Upper lobe of left lung (tissue), 6 donors: Measurements from ENCODE around the gene RAB24. TPM values are rescaled to one million over a fixed set of nuclear protein-coding genes. Genes with fewer than 3 reads are reported as not detected.
A peak's percentile ranks its signal among the peaks of the same experiment; 100 is the strongest.

ENCODE experiments used
- ATAC-seq, 2 donors: fragments of 200-7000 bp; cut with Tn5 transposase; one replicate each; pipeline ENCODE4 v1.9.1; 2022; ENCODE audit warnings: mild to moderate bottlenecking in 2 of 2, moderate library complexity in 2 of 2; ENCODE audit not compliant: low FRiP score in 2 of 2
- DNase-seq, 2 donors: peaks; one replicate each; pipeline ENCODE4 v3.0.0-alpha.2; 2019 to 2020
- H3K27ac ChIP-seq, 4 donors: fragments of 200-600 bp; sonication (generic); one replicate each; pipeline ENCODE4 v1.5.1; 2016 to 2019
- H3K27me3 ChIP-seq, 4 donors: fragments of 200-600 bp; sonication (generic); one replicate each; pipeline ENCODE4 v1.5.1; 2017 to 2019
- H3K36me3 ChIP-seq, 4 donors: fragments of 200-600 bp; sonication (generic); one replicate each; pipeline ENCODE4 v1.5.1; 2016 to 2019
- H3K4me1 ChIP-seq, 4 donors: fragments of 200-600 bp; sonication (generic); one replicate each; pipeline ENCODE4 v1.5.1; 2018 to 2019
- H3K4me3 ChIP-seq, 4 donors: fragments of 200-600 bp; sonication (generic); one replicate each; pipeline ENCODE4 v1.5.1; 2017 to 2019; ENCODE audit warnings: mild to moderate bottlenecking in 2 of 4, moderate library complexity in 1 of 4
- H3K9me3 ChIP-seq, 4 donors: fragments of 200-600 bp; sonication (generic); one replicate each; pipeline ENCODE4 v1.5.1; 2018 to 2019
- EP300 ChIP-seq, 4 donors: sonication (generic); formaldehyde crosslinking; IDR thresholded peaks; one replicate each; pipeline ENCODE4 v1.5.1; 2017; ENCODE audit warnings: antibody characterized with exemption in 4 of 4, control low read depth in 2 of 4
- POLR2A ChIP-seq, 4 donors: fragments of 450-650 bp; IDR thresholded peaks; one replicate each; pipeline ENCODE4 v1.5.1; 2016 to 2017; ENCODE audit warnings: antibody characterized with exemption in 4 of 4, mild to moderate bottlenecking in 2 of 4
- POLR2AphosphoS5 ChIP-seq, 2 donors: sonication (generic); formaldehyde crosslinking; IDR thresholded peaks; one replicate each; pipeline ENCODE4 v1.5.1; 2017; ENCODE audit warnings: antibody characterized with exemption in 2 of 2
- WGBS, 2 donors: methylation state at CpG; one replicate each; pipeline ENCODE4 v1.1.5; 2017 to 2018; 5-methylcytosine and 5-hydroxymethylcytosine counted together
- total RNA-seq, 6 donors: library from RNA; depleted of rRNA in 4 of 6; stranded (reverse); fragments of >200 nt in 4 of 6; gene quantifications; one replicate each; pipeline versions ENCODE4 v1.1.0 to v1.2.1, GENCODE V29; 2016 to 2021
- TF ChIP-seq, protein P1 (sequence below), 6 experiments: fragments of 450-650 bp in 4 of 6; fragments of 200-600 bp in 2 of 6; sonication (generic) in 2 of 6; IDR thresholded peaks; one replicate each; pipeline ENCODE4 v1.5.1; 2016 to 2019; ENCODE audit warnings: antibody characterized with exemption in 6 of 6
- donor health status: DM: no; HTN: no; CAD: no; lungs with moderate emphysema.
- donor health status: DM: no; HTN: yes; CAD: no; lungs with severe emphysema.

Gene RAB24
- total RNA-seq, 6 donors from 2014 or later: 26.8 to 92.2 (median 50.3) TPM

DNA sequence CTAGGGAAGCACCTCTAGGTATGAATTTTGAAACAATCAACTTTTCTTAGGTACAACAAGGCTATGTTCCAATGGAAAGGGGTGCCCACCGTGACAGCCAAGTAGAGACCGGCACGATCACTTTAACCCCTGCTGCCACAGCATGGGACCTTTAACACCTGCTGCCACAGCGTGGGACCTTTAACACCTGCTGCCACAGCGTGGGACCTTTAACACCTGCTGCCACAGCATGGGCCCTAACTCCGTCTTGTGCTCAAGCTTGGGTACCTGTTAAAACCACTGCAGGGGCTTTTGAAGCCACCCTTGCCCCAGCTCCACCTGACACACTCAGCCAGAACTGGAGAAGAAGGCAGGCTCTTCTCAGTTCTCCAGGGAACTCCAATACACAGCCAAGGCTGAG lies 26.4 kb upstream of the RAB24 start:
- WGBS, 2 donors: 94 to 96% methylated on average over 6 of the region's 6 CpGs

DNA sequence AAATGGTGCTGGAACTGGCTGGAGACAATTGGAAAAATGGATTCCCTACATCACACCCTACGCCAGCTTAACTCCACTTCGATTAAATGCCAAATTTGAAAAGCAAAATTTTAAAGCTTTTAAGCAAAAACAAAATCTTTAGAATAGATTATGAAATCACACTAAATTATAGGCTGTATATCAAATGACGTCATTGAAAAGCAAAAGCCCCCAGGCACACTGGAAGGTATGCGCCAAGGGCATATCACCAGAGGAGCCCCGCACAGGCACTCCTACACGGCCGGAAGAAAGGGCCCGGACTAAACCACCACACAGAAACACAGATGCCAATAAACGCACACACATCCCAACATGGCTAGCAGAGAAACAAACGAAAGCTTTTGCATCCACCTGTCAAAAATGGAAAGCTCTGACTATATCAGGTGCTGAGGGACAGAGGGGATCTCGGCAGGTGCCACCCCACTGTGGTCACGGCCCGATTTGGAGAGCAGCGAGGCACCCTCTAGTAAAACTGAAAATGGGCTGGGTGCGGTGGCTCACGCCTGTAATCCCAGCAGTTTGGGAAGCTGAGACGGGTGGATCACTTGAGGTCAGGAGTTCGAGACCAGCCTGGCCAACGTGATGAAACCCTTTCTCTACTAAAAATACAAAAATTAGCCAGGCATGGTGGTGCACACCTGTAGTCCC lies 25.2 kb upstream of the RAB24 start:
- Histone ChIP-seq H3K9me3 (no peaks in the 10 kb centered on the region), H3K4me1 (peaks cover 0 to 7% (median 2%) of the 10 kb centered on the region in 4 donors), H3K27me3 (no peaks in the 10 kb centered on the region), H3K27ac (peak overlapping the region in 2 of 4 donors; percentile 36 to 55), H3K4me3 (no peak overlapping the region), H3K36me3 (peaks cover 5 to 49% (median 35%) of the 10 kb centered on the region in 4 donors)
- TF ChIP-seq, protein P1, sequence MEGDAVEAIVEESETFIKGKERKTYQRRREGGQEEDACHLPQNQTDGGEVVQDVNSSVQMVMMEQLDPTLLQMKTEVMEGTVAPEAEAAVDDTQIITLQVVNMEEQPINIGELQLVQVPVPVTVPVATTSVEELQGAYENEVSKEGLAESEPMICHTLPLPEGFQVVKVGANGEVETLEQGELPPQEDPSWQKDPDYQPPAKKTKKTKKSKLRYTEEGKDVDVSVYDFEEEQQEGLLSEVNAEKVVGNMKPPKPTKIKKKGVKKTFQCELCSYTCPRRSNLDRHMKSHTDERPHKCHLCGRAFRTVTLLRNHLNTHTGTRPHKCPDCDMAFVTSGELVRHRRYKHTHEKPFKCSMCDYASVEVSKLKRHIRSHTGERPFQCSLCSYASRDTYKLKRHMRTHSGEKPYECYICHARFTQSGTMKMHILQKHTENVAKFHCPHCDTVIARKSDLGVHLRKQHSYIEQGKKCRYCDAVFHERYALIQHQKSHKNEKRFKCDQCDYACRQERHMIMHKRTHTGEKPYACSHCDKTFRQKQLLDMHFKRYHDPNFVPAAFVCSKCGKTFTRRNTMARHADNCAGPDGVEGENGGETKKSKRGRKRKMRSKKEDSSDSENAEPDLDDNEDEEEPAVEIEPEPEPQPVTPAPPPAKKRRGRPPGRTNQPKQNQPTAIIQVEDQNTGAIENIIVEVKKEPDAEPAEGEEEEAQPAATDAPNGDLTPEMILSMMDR (IDR thresholded peaks at IDR 0.05): no peak
- TF ChIP-seq POLR2AphosphoS5 (IDR thresholded peaks at IDR 0.05) (no peak), POLR2A (IDR thresholded peaks at IDR 0.05) (no peak), EP300 (IDR thresholded peaks at IDR 0.05) (no peak)
- no peak for ATAC-seq
- no peak for DNase-seq
- WGBS, 2 donors: 91% methylated on average over 17 to 19 of the region's 19 CpGs

More for the DNA sequence above, 26.4 kb upstream of the RAB24 start:
- H3K4me3 ChIP-seq: no peak overlapping the region
- TF ChIP-seq POLR2A (IDR thresholded peaks at IDR 0.05) (no peak), EP300 (IDR thresholded peaks at IDR 0.05) (no peak), POLR2AphosphoS5 (IDR thresholded peaks at IDR 0.05) (no peak)
- no peak overlapping the region for H3K27ac ChIP-seq
- ATAC-seq (no peak), DNase-seq (no peak)
- peaks cover 17 to 61% (median 47%) of the 10 kb centered on the region in 4 donors for H3K36me3 ChIP-seq
- no peaks in the 10 kb centered on the region for H3K9me3 ChIP-seq
- H3K27me3 ChIP-seq: no peaks in the 10 kb centered on the region
- H3K4me1 ChIP-seq: peaks cover 0 to 7% (median 2%) of the 10 kb centered on the region in 4 donors

DNA sequence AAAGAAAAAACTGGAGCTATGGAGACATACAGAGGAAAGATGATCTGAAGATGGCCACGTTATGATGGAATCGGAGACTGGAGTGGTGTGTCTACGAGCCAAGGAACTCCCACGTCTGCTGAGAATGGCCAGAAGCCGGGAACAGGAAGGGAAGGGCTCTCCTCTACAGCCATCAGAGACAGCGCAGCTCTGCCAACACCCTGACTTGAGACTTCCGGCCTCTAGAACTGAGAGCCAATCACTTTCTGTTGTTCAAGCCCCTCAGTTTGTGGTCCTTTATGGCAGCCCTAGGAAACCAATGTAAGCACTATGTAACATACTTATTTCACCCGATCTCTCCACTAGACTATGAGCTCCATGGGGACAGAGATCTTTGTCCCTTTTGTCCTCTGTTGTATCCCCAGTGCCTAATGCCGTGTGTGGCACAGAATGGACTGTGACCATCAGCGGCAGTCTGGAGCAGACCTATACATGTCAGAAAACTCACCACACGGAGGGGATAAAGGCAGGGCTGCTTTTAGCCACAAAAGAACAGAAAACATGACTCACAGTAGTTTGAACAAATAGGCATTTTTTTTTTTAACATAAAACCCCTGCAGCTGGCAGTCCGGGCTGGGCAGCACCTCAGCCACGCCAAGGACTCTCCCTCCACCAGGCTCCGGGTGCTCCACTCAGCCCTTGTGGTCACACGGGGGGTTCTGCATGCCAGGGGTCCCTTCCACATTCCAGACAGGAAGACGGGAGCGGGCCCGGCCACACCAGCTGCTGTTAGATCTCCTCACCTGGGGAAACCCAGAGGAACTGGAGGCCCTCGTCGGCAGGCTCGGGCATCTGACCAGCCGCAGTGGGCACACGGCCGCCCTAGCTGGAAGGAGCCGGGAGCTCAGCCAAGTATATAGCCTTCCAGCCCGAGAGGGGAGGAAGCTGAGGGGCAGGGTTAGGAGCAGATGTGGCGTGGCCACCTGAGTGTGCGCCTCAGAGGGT lies 24.3 kb upstream of the RAB24 start:
- TF ChIP-seq, protein P1 (IDR thresholded peaks at IDR 0.05): no peak
- no peak for TF ChIP-seq POLR2AphosphoS5 (IDR thresholded peaks at IDR 0.05)
- TF ChIP-seq EP300 (IDR thresholded peaks at IDR 0.05): no peak
- TF ChIP-seq POLR2A (IDR thresholded peaks at IDR 0.05): no peak
- Histone ChIP-seq H3K4me3 (no peak overlapping the region), H3K4me1 (peaks cover 0 to 7% (median 2%) of the 10 kb centered on the region in 4 donors), H3K27me3 (no peaks in the 10 kb centered on the region), H3K27ac (peak overlapping the region in 3 of 4 donors; percentile 36 to 55 (median 53)), H3K36me3 (peaks cover 3 to 41% (median 27%) of the 10 kb centered on the region in 4 donors), H3K9me3 (no peaks in the 10 kb centered on the region)
- 71 to 85% methylated on average over 28 of the region's 28 CpGs for WGBS, 2 donors
- ATAC-seq (peak in 1 of 2 donors; percentile 91), DNase-seq (peak in 1 of 2 donors; percentile 73)

DNA sequence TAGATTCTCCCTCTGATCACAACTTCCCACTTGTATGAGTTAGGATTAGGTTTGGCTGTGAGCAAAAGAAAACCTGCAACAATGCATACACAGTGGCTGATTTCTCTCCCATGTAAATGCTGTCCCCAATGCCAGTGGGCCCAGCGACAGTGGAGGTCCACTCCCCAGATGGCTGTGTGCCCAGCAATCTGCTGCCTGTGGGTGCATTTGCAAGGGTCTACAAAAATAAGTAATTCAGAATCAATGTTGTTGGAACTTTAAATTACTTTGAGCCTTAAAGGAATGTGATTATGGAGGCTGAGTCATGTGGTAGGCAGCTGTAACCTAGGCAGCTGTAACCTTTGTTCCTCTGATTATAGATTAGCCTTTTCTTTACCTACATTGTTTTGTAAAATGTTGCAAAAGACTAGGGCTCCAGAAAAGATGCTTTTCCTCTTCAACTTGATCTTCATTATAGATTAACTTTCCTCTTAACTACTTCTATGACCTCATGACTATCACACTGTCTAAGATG lies 22.4 kb upstream of the RAB24 start:
- no peak for ATAC-seq
- TF ChIP-seq POLR2A (IDR thresholded peaks at IDR 0.05) (no peak), POLR2AphosphoS5 (IDR thresholded peaks at IDR 0.05) (no peak), EP300 (IDR thresholded peaks at IDR 0.05) (no peak)
- TF ChIP-seq, protein P1 (IDR thresholded peaks at IDR 0.05): no peak

More for the DNA sequence above, 22.4 kb upstream of the RAB24 start:
- H3K9me3 ChIP-seq: no peaks in the 10 kb centered on the region
- H3K4me3 ChIP-seq: no peak overlapping the region
- peaks cover 0 to 22% (median 12%) of the 10 kb centered on the region in 4 donors for H3K36me3 ChIP-seq
- no peaks in the 10 kb centered on the region for H3K27me3 ChIP-seq
- no peak for DNase-seq
- WGBS, 2 donors: 77% methylated on average over 1 of the region's 1 CpG; no CpG with 5 or more reads in 1 of the 2 donors
- peaks cover 0 to 7% (median 2%) of the 10 kb centered on the region in 4 donors for H3K4me1 ChIP-seq
- H3K27ac ChIP-seq: no peak overlapping the region
